ENCODE results near the gene LRP1B.

LRP1B gene

GRCh38 chr2:140916410-140916809 lies 1214.4 kb downstream of the LRP1B start:
- no peaks in the 10 kb centered on the region for H3K4me1 ChIP-seq (ENCODE audit: insufficient read depth, low read length, poor library complexity, severe bottlenecking)

GRCh38 chr2:140910683-140911082 lies 1220.1 kb downstream of the LRP1B start:
- TF ChIP-seq CTCF (conservative IDR thresholded peaks at IDR 0.05; ENCODE audit: low read length) = no peak
- TF ChIP-seq EZH2phosphoT487 (IDR thresholded peaks at IDR 0.05; ENCODE audit: borderline replicate concordance) = no peak
- Histone ChIP-seq H3K4me3 (ENCODE audit: low read length, poor library complexity, severe bottlenecking) (no peak overlapping the region), H3F3A (ENCODE audit: low read depth) (no peaks in the 10 kb centered on the region), H3K4me1 (ENCODE audit: insufficient read depth, low read length, poor library complexity, severe bottlenecking) (no peaks in the 10 kb centered on the region), H3K9ac (ENCODE audit: low read depth, low read length, poor library complexity, severe bottlenecking) (no peak overlapping the region), H3K9me2 (replicated peaks; ENCODE audit: low read depth, low read length) (no peaks in the 10 kb centered on the region), H2AFZ (ENCODE audit: low read length) (no peak overlapping the region), H3K36me3 (ENCODE audit: insufficient read depth, low read length) (no peaks in the 10 kb centered on the region), H3K9me3 (ENCODE audit: insufficient read depth, low read depth, low read length) (no peaks in the 10 kb centered on the region), H3K27me3 (ENCODE audit: insufficient read depth, low read length, poor library complexity, severe bottlenecking) (no peaks in the 10 kb centered on the region), H4K20me1 (ENCODE audit: insufficient read depth, low read length, poor library complexity, severe bottlenecking) (no peaks in the 10 kb centered on the region), H3K79me2 (ENCODE audit: insufficient read depth, low read length) (no peaks in the 10 kb centered on the region), H3K4me2 (ENCODE audit: low read depth, low read length, poor library complexity, severe bottlenecking) (no peak overlapping the region)

More at GRCh38 chr2:140916410-140916809, 1214.4 kb downstream of the LRP1B start:
- no peak overlapping the region for H3K4me3 ChIP-seq (ENCODE audit: low read length, poor library complexity, severe bottlenecking)
- H3K9me2 ChIP-seq (replicated peaks; ENCODE audit: low read depth, low read length) = no peaks in the 10 kb centered on the region
- no peaks in the 10 kb centered on the region for H3F3A ChIP-seq (ENCODE audit: low read depth)
- H3K79me2 ChIP-seq (ENCODE audit: insufficient read depth, low read length) = no peaks in the 10 kb centered on the region
- no peaks in the 10 kb centered on the region for H3K36me3 ChIP-seq (ENCODE audit: insufficient read depth, low read length)
- H3K27me3 ChIP-seq (ENCODE audit: insufficient read depth, low read length, poor library complexity, severe bottlenecking) = no peaks in the 10 kb centered on the region
- no peaks in the 10 kb centered on the region for H4K20me1 ChIP-seq (ENCODE audit: insufficient read depth, low read length, poor library complexity, severe bottlenecking)
- no peak overlapping the region for H2AFZ ChIP-seq (ENCODE audit: low read length)
- H3K4me2 ChIP-seq (ENCODE audit: low read depth, low read length, poor library complexity, severe bottlenecking) = no peak overlapping the region
- TF ChIP-seq CTCF (conservative IDR thresholded peaks at IDR 0.05; ENCODE audit: low read length) = no peak
- no peak for TF ChIP-seq EZH2phosphoT487 (IDR thresholded peaks at IDR 0.05; ENCODE audit: borderline replicate concordance)
- H3K9me3 ChIP-seq (ENCODE audit: insufficient read depth, low read depth, low read length) = no peaks in the 10 kb centered on the region
- H3K9ac ChIP-seq (ENCODE audit: low read depth, low read length, poor library complexity, severe bottlenecking) = no peak overlapping the region

GRCh38 chr2:140905083-140905781 lies 1225.6 kb downstream of the LRP1B start:
- no peaks in the 10 kb centered on the region for H3K79me2 ChIP-seq (ENCODE audit: insufficient read depth, low read length)
- H3K9ac ChIP-seq (ENCODE audit: low read depth, low read length, poor library complexity, severe bottlenecking) = no peak overlapping the region
- no peak overlapping the region for H3K4me3 ChIP-seq (ENCODE audit: low read length, poor library complexity, severe bottlenecking)
- no peaks in the 10 kb centered on the region for H3K9me3 ChIP-seq (ENCODE audit: insufficient read depth, low read depth, low read length)
- no peak overlapping the region for H2AFZ ChIP-seq (ENCODE audit: low read length)
- no peaks in the 10 kb centered on the region for H4K20me1 ChIP-seq (ENCODE audit: insufficient read depth, low read length, poor library complexity, severe bottlenecking)
- H3K4me2 ChIP-seq (ENCODE audit: low read depth, low read length, poor library complexity, severe bottlenecking) = no peak overlapping the region
- no peaks in the 10 kb centered on the region for H3K9me2 ChIP-seq (replicated peaks; ENCODE audit: low read depth, low read length)
- H3F3A ChIP-seq (ENCODE audit: low read depth) = no peaks in the 10 kb centered on the region
- H3K27me3 ChIP-seq (ENCODE audit: insufficient read depth, low read length, poor library complexity, severe bottlenecking) = no peaks in the 10 kb centered on the region
- TF ChIP-seq EZH2phosphoT487 (IDR thresholded peaks at IDR 0.05; ENCODE audit: borderline replicate concordance) (no peak), CTCF (conservative IDR thresholded peaks at IDR 0.05; ENCODE audit: low read length) (no peak)
- H3K4me1 ChIP-seq (ENCODE audit: insufficient read depth, low read length, poor library complexity, severe bottlenecking) = no peaks in the 10 kb centered on the region
- H3K36me3 ChIP-seq (ENCODE audit: insufficient read depth, low read length) = no peaks in the 10 kb centered on the region
